H1 (cell line): ENCODE data around the gene MPZL3. TPM values are rescaled to one million over a fixed set of nuclear protein-coding genes. Genes with fewer than 3 reads are reported as not detected.

Experiments
- EP300 ChIP-seq, 2 experiments: IDR thresholded peaks; 1 replicate in 1 of 2; 2 replicates in 1 of 2; pipeline ENCODE4 v1.6.1; 2011 to 2012; ENCODE audit warnings: low read depth in 2 of 2, low read length in 2 of 2, mild to moderate bottlenecking in 2 of 2, borderline replicate concordance in 1 of 2, inconsistent platforms in 1 of 2, moderate library complexity in 1 of 2
- SRF ChIP-seq: IDR thresholded peaks from 2 replicates; pipeline ENCODE4 v1.6.1; 2011; ENCODE audit warnings: mild to moderate bottlenecking, low read depth, low read length, moderate library complexity
- polyA plus RNA-seq, 7 experiments: library from polyadenylated mRNA; depleted of rRNA in 3 of 7; stranded (reverse) in 5 of 7; unstranded in 2 of 7; fragments of >200 nt in 5 of 7; fragments of 200-250 nt in 2 of 7; gene quantifications; 1 replicate in 5 of 7; 2 replicates in 1 of 7; 4 replicates in 1 of 7; pipeline versions ENCODE4 v1.2.1 to v1.2.3, GENCODE V29; 2011 to 2013; ENCODE audit warnings: missing spikeins in 2 of 7, mixed read lengths in 2 of 7
- total RNA-seq: library from RNA; stranded (reverse); fragmentation: NEBNext Ultra II Directional; extraction: Animal tissue kit (Norgen Biotek cat#: 25700); gene quantifications from 2 replicates; pipeline ENCODE4 v1.2.1, GENCODE V29; 2021
- TF ChIP-seq, protein P1 (sequence below): fragments of 300-600 bp; sonication (generic); IDR thresholded peaks from 2 replicates; pipeline ENCODE4 v1.7.1; 2012; ENCODE audit warnings: low read length, moderate library complexity, mild to moderate bottlenecking, inconsistent platforms; ENCODE audit not compliant: insufficient replicate concordance
- TF ChIP-seq, protein P2 (sequence below): IDR thresholded peaks from 2 replicates; pipeline ENCODE4 v1.6.1; 2012; ENCODE audit warnings: inconsistent platforms

The MPZL3 gene
- total and polyA plus RNA-seq, 2 of the 8 experiments (the other 6 are each of a cell fraction or from before 2014, with no cell fraction given): 1.1 to 3.9 TPM

DNA sequence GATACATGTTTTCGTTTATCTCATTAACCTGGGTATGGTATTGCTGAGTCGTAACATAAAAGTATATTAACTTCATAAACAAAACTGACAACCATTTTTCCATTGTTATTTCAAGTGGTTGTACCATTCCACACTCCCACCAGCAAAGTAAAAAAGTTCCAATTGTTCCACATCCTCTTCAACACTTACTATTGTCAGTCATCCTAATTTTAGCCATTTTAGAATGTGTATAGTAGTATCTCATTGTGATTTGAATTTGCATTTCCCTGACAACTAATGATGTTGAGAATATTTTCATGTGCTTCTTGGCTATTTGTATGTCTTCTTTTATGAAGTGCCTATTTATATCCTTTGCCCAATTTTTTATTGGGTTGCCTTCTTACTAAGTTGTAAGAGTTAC is 41.9 kb upstream of the MPZL3 start (continued):
- TF ChIP-seq, protein P1, sequence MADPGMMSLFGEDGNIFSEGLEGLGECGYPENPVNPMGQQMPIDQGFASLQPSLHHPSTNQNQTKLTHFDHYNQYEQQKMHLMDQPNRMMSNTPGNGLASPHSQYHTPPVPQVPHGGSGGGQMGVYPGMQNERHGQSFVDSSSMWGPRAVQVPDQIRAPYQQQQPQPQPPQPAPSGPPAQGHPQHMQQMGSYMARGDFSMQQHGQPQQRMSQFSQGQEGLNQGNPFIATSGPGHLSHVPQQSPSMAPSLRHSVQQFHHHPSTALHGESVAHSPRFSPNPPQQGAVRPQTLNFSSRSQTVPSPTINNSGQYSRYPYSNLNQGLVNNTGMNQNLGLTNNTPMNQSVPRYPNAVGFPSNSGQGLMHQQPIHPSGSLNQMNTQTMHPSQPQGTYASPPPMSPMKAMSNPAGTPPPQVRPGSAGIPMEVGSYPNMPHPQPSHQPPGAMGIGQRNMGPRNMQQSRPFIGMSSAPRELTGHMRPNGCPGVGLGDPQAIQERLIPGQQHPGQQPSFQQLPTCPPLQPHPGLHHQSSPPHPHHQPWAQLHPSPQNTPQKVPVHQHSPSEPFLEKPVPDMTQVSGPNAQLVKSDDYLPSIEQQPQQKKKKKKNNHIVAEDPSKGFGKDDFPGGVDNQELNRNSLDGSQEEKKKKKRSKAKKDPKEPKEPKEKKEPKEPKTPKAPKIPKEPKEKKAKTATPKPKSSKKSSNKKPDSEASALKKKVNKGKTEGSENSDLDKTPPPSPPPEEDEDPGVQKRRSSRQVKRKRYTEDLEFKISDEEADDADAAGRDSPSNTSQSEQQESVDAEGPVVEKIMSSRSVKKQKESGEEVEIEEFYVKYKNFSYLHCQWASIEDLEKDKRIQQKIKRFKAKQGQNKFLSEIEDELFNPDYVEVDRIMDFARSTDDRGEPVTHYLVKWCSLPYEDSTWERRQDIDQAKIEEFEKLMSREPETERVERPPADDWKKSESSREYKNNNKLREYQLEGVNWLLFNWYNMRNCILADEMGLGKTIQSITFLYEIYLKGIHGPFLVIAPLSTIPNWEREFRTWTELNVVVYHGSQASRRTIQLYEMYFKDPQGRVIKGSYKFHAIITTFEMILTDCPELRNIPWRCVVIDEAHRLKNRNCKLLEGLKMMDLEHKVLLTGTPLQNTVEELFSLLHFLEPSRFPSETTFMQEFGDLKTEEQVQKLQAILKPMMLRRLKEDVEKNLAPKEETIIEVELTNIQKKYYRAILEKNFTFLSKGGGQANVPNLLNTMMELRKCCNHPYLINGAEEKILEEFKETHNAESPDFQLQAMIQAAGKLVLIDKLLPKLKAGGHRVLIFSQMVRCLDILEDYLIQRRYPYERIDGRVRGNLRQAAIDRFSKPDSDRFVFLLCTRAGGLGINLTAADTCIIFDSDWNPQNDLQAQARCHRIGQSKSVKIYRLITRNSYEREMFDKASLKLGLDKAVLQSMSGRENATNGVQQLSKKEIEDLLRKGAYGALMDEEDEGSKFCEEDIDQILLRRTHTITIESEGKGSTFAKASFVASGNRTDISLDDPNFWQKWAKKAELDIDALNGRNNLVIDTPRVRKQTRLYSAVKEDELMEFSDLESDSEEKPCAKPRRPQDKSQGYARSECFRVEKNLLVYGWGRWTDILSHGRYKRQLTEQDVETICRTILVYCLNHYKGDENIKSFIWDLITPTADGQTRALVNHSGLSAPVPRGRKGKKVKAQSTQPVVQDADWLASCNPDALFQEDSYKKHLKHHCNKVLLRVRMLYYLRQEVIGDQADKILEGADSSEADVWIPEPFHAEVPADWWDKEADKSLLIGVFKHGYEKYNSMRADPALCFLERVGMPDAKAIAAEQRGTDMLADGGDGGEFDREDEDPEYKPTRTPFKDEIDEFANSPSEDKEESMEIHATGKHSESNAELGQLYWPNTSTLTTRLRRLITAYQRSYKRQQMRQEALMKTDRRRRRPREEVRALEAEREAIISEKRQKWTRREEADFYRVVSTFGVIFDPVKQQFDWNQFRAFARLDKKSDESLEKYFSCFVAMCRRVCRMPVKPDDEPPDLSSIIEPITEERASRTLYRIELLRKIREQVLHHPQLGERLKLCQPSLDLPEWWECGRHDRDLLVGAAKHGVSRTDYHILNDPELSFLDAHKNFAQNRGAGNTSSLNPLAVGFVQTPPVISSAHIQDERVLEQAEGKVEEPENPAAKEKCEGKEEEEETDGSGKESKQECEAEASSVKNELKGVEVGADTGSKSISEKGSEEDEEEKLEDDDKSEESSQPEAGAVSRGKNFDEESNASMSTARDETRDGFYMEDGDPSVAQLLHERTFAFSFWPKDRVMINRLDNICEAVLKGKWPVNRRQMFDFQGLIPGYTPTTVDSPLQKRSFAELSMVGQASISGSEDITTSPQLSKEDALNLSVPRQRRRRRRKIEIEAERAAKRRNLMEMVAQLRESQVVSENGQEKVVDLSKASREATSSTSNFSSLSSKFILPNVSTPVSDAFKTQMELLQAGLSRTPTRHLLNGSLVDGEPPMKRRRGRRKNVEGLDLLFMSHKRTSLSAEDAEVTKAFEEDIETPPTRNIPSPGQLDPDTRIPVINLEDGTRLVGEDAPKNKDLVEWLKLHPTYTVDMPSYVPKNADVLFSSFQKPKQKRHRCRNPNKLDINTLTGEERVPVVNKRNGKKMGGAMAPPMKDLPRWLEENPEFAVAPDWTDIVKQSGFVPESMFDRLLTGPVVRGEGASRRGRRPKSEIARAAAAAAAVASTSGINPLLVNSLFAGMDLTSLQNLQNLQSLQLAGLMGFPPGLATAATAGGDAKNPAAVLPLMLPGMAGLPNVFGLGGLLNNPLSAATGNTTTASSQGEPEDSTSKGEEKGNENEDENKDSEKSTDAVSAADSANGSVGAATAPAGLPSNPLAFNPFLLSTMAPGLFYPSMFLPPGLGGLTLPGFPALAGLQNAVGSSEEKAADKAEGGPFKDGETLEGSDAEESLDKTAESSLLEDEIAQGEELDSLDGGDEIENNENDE: no peak
- TF ChIP-seq SRF (no peak), EP300 (IDR thresholded peaks at IDR 0.05; ENCODE audit: borderline replicate concordance in 1 of 2, low read depth in 2 of 2, low read length in 2 of 2) (no peak)
- TF ChIP-seq, protein P2, sequence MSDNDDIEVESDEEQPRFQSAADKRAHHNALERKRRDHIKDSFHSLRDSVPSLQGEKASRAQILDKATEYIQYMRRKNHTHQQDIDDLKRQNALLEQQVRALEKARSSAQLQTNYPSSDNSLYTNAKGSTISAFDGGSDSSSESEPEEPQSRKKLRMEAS: no peak
